VCaP (cell line): ENCODE results near the gene DISP1.

Source experiments
- H3K27ac ChIP-seq: fragments of 450-650 bp; 2 replicates; pipeline ENCODE4 v1.5.1; 2017
- TF ChIP-seq, protein P1 (sequence below): fragments of 450-650 bp; conservative IDR thresholded peaks from 2 replicates; pipeline ENCODE4 v1.5.1; 2017; ENCODE audit warnings: mild to moderate bottlenecking, moderate library complexity

The DISP1 gene

GRCh38 chr1:222798975-222799374, 15.9 kb upstream of the DISP1 start:
- TF ChIP-seq, protein P1, sequence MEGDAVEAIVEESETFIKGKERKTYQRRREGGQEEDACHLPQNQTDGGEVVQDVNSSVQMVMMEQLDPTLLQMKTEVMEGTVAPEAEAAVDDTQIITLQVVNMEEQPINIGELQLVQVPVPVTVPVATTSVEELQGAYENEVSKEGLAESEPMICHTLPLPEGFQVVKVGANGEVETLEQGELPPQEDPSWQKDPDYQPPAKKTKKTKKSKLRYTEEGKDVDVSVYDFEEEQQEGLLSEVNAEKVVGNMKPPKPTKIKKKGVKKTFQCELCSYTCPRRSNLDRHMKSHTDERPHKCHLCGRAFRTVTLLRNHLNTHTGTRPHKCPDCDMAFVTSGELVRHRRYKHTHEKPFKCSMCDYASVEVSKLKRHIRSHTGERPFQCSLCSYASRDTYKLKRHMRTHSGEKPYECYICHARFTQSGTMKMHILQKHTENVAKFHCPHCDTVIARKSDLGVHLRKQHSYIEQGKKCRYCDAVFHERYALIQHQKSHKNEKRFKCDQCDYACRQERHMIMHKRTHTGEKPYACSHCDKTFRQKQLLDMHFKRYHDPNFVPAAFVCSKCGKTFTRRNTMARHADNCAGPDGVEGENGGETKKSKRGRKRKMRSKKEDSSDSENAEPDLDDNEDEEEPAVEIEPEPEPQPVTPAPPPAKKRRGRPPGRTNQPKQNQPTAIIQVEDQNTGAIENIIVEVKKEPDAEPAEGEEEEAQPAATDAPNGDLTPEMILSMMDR: no peak
- no peak overlapping the region for H3K27ac ChIP-seq

DNA sequence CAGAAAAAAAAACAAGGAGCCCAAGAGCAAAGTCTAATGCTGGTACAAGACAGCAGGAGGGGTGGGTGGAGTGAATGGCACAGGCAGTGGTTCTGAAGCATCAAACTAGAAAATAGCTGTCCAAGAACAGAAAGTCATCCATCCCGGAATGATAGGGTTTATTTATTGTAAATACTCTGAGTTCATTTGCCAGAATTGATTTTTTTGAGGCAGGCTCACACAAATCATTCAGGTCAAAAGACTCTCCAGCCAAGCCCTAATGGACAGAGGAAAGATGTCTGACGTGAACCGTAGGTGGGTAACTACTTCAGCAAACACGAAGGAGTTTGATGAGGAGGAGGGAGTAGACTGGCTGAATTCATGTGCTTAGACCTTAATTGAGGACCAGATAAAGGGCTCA, 13.8 kb upstream of the DISP1 start:
- H3K27ac ChIP-seq: no peak overlapping the region
- TF ChIP-seq, protein P1: no peak

- no peak overlapping the region for H3K27ac ChIP-seq
- TF ChIP-seq, protein P1: no peak
Observed at GRCh38 chr1:222811671-222812070, 3.2 kb upstream of the DISP1 start.

GRCh38 chr1:222813866-222814535, 838 bp upstream of the DISP1 start:
- TF ChIP-seq, protein P1: no peak
- H3K27ac ChIP-seq: peak overlapping the region; percentile 92

- TF ChIP-seq, protein P1: no peak
- peak overlapping the region; percentile 92 for H3K27ac ChIP-seq
Observed at GRCh38 chr1:222815440-222815765, 564 bp downstream of the DISP1 start.

DNA sequence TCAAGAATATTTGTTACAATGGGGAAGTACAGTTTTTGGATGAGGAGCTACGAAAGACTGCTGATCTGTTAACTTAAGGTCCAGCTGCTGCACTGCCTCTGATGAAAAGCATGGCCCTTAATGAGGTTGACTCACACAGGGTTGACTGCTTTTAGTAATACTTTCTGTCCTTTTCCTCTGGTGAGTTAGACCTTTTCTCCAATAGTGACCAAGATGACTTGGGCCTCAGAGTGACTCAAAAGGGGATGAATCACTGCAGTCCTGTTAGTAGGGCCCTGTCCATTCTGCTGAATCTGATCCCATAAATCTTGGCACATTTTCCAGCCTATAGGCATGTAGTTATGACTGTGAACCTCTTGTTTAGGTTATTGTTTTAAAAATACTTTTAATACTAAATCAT, 2.7 kb downstream of the DISP1 start:
- no peak overlapping the region for H3K27ac ChIP-seq
- TF ChIP-seq, protein P1: no peak

DNA sequence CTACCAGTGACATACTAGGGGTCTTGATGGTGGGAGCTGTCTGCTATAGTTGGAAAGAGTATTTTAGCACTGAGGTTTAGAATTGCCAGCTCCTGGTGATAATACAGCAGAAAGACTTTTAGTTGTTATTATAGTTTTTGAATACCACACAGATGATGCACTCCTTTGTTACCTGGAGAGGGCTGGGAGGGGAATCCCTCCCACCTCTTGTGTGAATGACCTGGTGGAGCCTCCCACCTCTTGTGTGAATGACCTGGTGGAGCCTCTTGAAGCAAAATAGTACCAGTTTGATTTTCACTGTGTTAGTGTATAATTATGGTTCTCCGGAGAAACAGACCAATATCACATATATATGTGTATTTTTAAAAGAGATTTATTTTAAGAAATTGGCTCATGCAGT, 3.3 kb downstream of the DISP1 start:
- no peak overlapping the region for H3K27ac ChIP-seq
- TF ChIP-seq, protein P1: no peak
